Hematopoietic multipotent progenitor cell (in vitro differentiated cells): ENCODE results near the gene PSD2. TPM values are rescaled to one million over a fixed set of nuclear protein-coding genes. Genes with fewer than 3 reads are reported as not detected.

Experiments
- DNase-seq, 3 donors: peaks; one replicate each; pipeline ENCODE4 v3.0.0-alpha.2; 2011 to 2015; ENCODE audit warnings: low read depth in 2 of 3, low spot score in 2 of 3
- total RNA-seq: library from RNA; depleted of rRNA; stranded (reverse); fragments of >200 nt; gene quantifications from one replicate; pipeline ENCODE4 v1.2.3, GENCODE V29; 2012

The PSD2 gene
- total RNA-seq, 1 donor: 0.27 TPM

DNA sequence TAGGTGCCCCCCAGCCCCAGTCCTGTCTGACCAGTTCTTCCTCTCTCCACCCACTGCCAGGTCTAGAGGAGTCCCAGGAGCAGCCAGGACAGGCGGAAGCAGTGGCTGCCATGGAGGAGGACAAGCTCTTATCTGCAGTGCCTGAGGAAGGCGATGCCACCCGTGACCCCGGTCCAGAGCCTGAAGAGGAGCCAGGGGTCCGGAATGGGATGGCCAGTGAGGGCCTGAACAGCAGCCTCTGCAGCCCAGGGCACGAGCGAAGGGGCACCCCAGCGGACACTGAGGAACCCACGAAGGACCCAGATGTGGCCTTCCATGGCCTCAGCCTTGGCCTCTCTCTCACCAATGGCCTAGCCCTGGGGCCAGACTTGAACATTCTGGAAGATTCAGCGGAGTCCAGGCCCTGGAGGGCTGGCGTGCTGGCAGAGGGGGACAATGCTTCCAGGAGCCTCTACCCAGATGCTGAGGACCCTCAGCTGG is 13.8 kb downstream of the PSD2 start:
- no peak for DNase-seq

- no peak for DNase-seq
Observed at GRCh38 chr5:139810341-139811273, 15.0 kb downstream of the PSD2 start.

GRCh38 chr5:139811274-139811607 is 15.6 kb downstream of the PSD2 start:
- no peak for DNase-seq

DNA sequence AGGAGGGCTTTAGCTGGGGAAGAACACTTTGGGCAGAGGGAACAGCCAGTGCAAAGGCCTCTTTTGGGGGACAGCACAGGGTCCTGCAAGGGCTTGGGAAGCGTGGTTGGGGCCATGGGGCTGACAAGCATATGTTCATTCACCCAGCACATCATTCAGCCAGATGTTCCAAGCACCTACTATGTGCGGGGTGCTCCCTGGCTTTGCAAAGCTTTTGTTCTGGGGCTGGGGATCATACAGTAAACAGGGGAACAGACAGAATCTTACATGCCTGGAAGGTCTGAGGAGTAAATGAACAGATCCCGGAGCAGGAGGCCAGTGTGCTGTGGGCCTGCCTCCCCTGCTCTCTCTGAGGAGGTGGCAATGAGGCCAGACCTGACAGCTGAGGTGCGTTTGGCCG is 16.7 kb downstream of the PSD2 start:
- DNase-seq: no peak

DNA sequence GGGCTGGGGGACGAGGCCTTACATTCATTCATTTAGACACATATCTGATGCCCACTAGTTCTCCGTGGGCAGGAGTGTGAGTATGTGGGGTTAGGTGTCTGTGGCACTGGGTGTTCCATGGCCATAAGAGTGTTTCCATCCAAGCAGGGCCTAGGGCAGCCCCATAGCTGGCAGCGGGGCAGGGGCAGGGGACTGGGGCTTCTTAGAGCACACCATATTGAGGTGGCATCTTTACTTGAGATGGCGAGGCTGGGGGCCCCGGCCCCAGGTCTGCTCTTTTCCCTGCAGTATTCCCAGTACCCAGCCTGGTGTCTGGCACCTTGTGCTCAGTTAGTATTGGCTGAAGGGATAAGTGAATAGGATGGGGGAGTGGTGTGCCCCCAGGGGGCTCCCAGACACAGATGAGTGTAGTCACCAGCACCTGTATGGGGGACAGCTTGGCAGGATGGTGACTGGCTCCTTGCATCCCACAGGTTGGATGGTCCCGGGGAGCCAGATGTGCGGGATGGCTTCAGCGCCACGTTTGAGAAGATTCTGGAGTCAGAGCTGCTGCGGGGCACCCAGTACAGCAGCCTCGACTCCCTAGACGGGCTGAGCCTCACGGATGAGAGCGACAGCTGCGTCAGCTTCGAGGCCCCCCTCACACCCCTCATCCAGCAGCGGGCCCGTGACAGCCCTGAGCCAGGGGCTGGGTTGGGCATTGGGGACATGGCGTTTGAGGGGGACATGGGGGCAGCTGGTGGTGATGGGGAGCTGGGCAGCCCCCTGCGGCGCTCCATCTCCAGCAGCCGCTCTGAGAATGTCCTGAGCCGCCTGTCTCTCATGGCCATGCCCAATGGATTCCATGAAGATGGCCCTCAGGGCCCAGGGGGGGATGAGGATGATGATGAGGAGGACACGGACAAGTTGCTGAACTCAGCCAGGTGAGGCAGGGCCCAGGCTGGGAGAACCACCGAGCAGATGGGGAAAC is 17.5 kb downstream of the PSD2 start:
- DNase-seq: no peak

GRCh38 chr5:139814191-139814601 is 18.6 kb downstream of the PSD2 start:
- DNase-seq: no peak

- no peak for DNase-seq
Observed at GRCh38 chr5:139814704-139815280, 19.2 kb downstream of the PSD2 start.

GRCh38 chr5:139816566-139816965 is 21.0 kb downstream of the PSD2 start:
- DNase-seq: no peak

DNA sequence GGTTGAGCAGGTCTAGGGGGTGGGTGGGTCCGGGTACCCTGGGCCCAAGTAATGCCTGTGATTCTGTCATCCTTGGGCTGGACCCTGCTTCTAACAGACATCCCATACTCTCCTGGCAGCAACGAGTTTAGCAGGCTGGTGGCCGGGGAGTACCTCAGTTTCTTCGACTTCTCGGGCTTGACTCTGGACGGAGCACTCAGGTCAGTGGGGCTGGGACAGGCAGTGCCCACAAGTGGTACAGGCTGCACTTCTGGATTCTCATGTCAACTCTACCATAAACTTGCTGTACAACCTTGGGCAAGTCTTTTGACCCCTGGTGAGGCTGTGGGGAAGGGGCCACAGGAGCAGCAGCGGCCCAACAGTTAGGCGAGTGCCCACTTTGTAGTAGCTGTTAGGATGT is 21.8 kb downstream of the PSD2 start:
- DNase-seq: no peak

GRCh38 chr5:139817970-139818369 is 22.4 kb downstream of the PSD2 start:
- no peak for DNase-seq

GRCh38 chr5:139820130-139820529 is 24.5 kb downstream of the PSD2 start:
- no peak for DNase-seq

GRCh38 chr5:139820606-139821005 is 25.0 kb downstream of the PSD2 start:
- no peak for DNase-seq

GRCh38 chr5:139821806-139822552 is 26.4 kb downstream of the PSD2 start:
- no peak for DNase-seq

DNA sequence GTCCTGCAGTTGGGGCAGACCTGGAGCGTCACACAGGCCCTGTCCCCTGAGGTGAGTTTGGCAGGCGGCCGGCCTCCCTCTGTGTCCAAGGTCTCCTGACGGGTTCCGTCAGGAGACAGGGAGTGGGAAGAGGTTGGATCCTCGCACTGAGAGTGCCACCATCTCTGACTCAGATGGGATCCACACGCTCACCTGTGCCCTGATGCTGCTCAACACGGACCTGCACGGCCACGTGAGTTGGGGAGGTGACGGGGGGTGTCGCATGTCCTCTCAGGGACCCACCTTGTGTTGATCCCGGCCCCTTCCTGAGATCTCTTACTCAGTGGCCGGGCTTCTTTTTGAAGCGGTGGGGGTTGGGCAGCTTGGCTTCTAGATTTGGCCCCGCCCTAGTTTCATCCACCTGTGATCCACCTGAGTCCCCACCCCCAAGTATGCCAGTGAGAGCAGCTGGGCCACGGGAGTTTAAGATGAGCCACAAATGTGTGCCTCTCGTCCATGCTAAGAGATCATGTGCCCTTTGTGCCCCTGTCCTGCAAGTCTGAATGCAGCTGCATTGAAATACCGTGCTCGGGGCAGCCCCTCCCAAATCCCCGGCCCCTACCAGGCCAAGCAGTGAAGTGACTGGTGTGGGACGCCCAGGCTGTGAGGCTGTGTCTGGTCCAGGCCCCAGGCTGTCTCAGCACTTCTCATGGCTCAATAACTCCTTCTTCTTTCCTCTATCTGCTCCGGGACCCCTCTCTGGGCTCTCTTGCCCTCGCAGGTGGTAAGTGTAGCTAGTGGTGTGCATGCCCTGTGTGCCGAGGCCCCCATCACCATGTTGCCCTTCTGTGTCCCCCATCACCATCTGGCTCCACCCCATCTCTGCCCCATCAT is 27.2 kb downstream of the PSD2 start:
- no peak for DNase-seq

DNA sequence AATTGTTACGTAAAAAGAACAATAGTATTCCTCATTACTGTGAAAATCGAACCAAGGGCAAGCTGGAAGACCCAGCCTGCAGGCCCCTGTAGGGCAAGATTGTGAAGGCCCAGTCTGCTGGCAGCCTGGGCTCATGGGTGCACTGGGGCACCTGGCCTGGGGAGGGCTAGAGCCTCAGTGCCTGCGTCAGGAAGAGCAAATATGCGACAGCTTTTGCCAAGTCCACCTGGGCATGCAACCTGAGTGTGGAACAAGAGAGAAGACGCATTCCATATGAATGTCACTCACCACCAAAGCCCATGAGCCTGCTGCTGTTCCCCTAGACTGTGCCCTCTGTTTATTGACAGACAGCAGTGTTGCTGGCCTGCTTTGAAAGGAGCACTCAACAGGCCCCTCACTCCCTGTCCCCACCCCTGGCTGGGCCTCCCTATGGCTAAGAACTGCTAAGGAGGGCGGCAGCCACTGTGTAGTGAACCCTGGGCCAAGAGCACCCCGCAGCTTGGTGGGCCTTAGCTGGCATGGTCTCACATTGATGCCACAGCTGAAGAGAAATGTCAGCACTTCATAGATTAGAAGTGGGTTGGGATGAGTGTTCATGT is 28.2 kb downstream of the PSD2 start:
- no peak for DNase-seq

- DNase-seq: no peak
Observed at GRCh38 chr5:139825690-139826089, 30.1 kb downstream of the PSD2 start.

- no peak for DNase-seq
Observed at GRCh38 chr5:139828207-139828895, 32.7 kb downstream of the PSD2 start.

DNA sequence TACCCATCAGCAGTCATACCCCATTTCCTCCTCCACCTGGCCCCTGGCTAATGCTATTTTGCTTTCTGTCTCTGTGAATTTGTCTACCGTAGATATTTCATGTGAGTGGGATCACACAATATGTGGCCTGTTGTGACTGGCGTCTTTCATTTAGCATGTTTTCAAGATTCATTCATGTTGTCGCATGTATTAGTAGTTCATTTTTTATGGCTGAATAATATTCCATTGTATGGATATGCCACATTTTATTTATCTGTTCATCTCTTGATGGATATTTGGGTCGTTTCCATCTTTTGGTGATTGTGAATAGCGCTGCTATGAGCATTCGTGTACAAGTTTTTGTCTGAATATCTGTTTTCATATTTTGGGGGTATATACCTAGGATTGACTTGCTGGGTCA is 33.9 kb downstream of the PSD2 start:
- DNase-seq: no peak
